Loucy (cell line): ENCODE measurements around the gene USP8.

Experiments
- H2AFZ ChIP-seq: fragments of 200-600 bp; sonication (generic); 2 replicates; pipeline ENCODE4 v1.6.0; 2016; ENCODE audit warnings: antibody characterized with exemption, mild to moderate bottlenecking, low read length, moderate library complexity
- H3F3A ChIP-seq: fragments of 200-600 bp; 2 replicates; pipeline ENCODE4 v1.6.0; 2016; ENCODE audit warnings: antibody characterized with exemption, low read depth, mild to moderate bottlenecking
- H3K27me3 ChIP-seq: fragments of 200-600 bp; sonication (generic); 2 replicates; pipeline ENCODE4 v1.6.1; 2014; ENCODE audit warnings: low read length, mild to moderate bottlenecking; ENCODE audit not compliant: insufficient read depth, poor library complexity, severe bottlenecking
- H3K36me3 ChIP-seq: fragments of 200-600 bp; sonication (generic); 2 replicates; pipeline ENCODE4 v1.6.1; 2016; ENCODE audit warnings: low read length; ENCODE audit not compliant: insufficient read depth
- H3K4me1 ChIP-seq: fragments of 200-600 bp; sonication (generic); 2 replicates; pipeline ENCODE4 v1.5.1; 2014; ENCODE audit warnings: low read length, mild to moderate bottlenecking; ENCODE audit not compliant: insufficient read depth, poor library complexity, severe bottlenecking
- H3K4me2 ChIP-seq: fragments of 200-600 bp; sonication (generic); 2 replicates; pipeline ENCODE4 v1.6.0; 2014; ENCODE audit warnings: antibody characterized with exemption, low read length, low read depth, mild to moderate bottlenecking; ENCODE audit not compliant: poor library complexity, severe bottlenecking
- H3K4me3 ChIP-seq: fragments of 200-600 bp; sonication (generic); 2 replicates; pipeline ENCODE4 v1.5.1; 2014; ENCODE audit warnings: low read length, mild to moderate bottlenecking, mixed read lengths; ENCODE audit not compliant: poor library complexity, severe bottlenecking
- H3K79me2 ChIP-seq: fragments of 200-600 bp; sonication (generic); 2 replicates; pipeline ENCODE4 v1.6.1; 2014; ENCODE audit warnings: low read length; ENCODE audit not compliant: insufficient read depth
- H3K9ac ChIP-seq: fragments of 200-600 bp; sonication (generic); 2 replicates; pipeline ENCODE4 v1.6.0; 2014; ENCODE audit warnings: mild to moderate bottlenecking, low read depth, low read length, moderate library complexity; ENCODE audit not compliant: poor library complexity, severe bottlenecking
- H3K9me2 ChIP-seq: fragments of 200-600 bp; sonication (generic); replicated peaks from 2 replicates; pipeline ENCODE4 v1.6.1; 2016; ENCODE audit warnings: low read depth, low read length, mixed read lengths
- H3K9me3 ChIP-seq: fragments of 200-600 bp; sonication (generic); 2 replicates; pipeline ENCODE4 v1.6.1; 2014; ENCODE audit warnings: mild to moderate bottlenecking, antibody characterized with exemption, low read length, low read depth; ENCODE audit not compliant: insufficient read depth
- H4K20me1 ChIP-seq: fragments of 200-600 bp; sonication (generic); 2 replicates; pipeline ENCODE4 v1.6.0; 2014; ENCODE audit warnings: antibody characterized with exemption, low read length, mild to moderate bottlenecking; ENCODE audit not compliant: insufficient read depth, poor library complexity, severe bottlenecking
- EZH2phosphoT487 ChIP-seq: fragments of 200-600 bp; IDR thresholded peaks from 2 replicates; pipeline ENCODE4 v1.6.1; 2018; ENCODE audit warnings: antibody characterized with exemption, mild to moderate bottlenecking, moderate library complexity, borderline replicate concordance
- TF ChIP-seq, protein P1 (sequence below): fragments of 200-600 bp; sonication (generic); conservative IDR thresholded peaks from 2 replicates; pipeline ENCODE4 v1.5.1; 2014; ENCODE audit warnings: mild to moderate bottlenecking, antibody characterized with exemption, low read length

USP8 gene

DNA sequence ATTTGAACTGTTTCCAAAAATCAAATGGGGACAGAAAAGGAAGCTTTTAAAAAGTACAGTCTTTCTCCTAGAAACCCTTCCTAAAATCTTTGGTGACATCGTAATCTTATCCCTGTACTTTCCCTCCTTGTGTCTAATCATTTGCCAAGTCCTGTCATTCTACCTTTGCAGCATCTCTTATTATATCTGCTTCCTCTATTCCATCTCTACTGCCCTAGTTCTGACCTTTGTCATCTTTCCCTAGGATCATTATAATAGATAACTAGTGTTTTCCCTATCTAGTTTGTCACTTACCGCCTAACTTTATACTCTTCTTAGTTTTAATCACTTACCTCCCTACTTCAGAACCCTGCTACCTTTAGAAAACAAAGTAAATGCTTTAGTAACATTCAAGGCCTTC, 11.6 kb downstream of the USP8 start:
- Histone ChIP-seq H3K36me3 (peaks cover 15% of the 10 kb centered on the region; the same call in 1 of the 2 replicates), H3K9me3 (no peaks in the 10 kb centered on the region), H3K79me2 (peaks cover 80% of the 10 kb centered on the region), H3K9ac (no peak overlapping the region), H3K4me1 (peaks cover 6% of the 10 kb centered on the region), H3K4me2 (no peak overlapping the region), H3K4me3 (no peak overlapping the region), H2AFZ (no peak overlapping the region), H3K27me3 (no peaks in the 10 kb centered on the region), H4K20me1 (peaks cover 22% of the 10 kb centered on the region), H3F3A (no peaks in the 10 kb centered on the region), H3K9me2 (no peaks in the 10 kb centered on the region)
- no peak for TF ChIP-seq EZH2phosphoT487
- TF ChIP-seq, protein P1, sequence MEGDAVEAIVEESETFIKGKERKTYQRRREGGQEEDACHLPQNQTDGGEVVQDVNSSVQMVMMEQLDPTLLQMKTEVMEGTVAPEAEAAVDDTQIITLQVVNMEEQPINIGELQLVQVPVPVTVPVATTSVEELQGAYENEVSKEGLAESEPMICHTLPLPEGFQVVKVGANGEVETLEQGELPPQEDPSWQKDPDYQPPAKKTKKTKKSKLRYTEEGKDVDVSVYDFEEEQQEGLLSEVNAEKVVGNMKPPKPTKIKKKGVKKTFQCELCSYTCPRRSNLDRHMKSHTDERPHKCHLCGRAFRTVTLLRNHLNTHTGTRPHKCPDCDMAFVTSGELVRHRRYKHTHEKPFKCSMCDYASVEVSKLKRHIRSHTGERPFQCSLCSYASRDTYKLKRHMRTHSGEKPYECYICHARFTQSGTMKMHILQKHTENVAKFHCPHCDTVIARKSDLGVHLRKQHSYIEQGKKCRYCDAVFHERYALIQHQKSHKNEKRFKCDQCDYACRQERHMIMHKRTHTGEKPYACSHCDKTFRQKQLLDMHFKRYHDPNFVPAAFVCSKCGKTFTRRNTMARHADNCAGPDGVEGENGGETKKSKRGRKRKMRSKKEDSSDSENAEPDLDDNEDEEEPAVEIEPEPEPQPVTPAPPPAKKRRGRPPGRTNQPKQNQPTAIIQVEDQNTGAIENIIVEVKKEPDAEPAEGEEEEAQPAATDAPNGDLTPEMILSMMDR: no peak

GRCh38 chr15:50438251-50438650, 14.0 kb downstream of the USP8 start:
- Histone ChIP-seq H3K36me3 (peaks cover 37% of the 10 kb centered on the region; the same call in 1 of the 2 replicates), H4K20me1 (peaks cover 16% of the 10 kb centered on the region), H3K9me2 (no peaks in the 10 kb centered on the region), H3K4me1 (peaks cover 4% of the 10 kb centered on the region), H3F3A (no peaks in the 10 kb centered on the region), H3K4me3 (no peak overlapping the region), H3K79me2 (peaks cover 62% of the 10 kb centered on the region), H2AFZ (no peak overlapping the region), H3K4me2 (no peak overlapping the region), H3K9me3 (no peaks in the 10 kb centered on the region), H3K27me3 (no peaks in the 10 kb centered on the region), H3K9ac (no peak overlapping the region)
- TF ChIP-seq, protein P1: no peak
- TF ChIP-seq EZH2phosphoT487: no peak

DNA sequence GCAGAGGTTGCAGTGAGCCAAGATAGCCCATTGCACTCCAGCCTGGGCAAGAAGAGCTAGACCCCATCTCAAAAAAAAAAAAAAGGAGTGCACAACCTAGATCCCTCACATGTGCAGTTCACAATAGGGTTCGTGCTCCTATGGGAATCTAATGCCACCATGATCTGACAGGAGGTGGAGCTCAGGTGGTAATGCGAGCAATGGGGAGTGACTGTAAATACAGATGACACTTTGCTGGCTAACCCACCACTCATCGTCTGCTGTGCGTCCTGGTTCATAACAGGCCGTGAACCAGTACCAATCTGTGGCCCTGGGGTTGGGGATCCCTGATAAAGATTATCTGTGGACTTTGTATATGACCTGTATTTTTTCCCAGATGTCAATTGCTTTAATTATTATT, 16.7 kb downstream of the USP8 start:
- Histone ChIP-seq H3K9ac (no peak overlapping the region), H3K9me3 (no peaks in the 10 kb centered on the region), H3K4me1 (peaks cover 4% of the 10 kb centered on the region), H3K36me3 (peaks cover 52% of the 10 kb centered on the region; the same call in 1 of the 2 replicates), H3K9me2 (no peaks in the 10 kb centered on the region), H3F3A (no peaks in the 10 kb centered on the region), H3K79me2 (peaks cover 41% of the 10 kb centered on the region), H3K27me3 (no peaks in the 10 kb centered on the region), H4K20me1 (peaks cover 8% of the 10 kb centered on the region), H3K4me2 (no peak overlapping the region), H2AFZ (no peak overlapping the region), H3K4me3 (no peak overlapping the region)
- TF ChIP-seq, protein P1: no peak
- no peak for TF ChIP-seq EZH2phosphoT487
